GM12864 (cell line): ENCODE measurements around the gene CALHM4.

Experiments used
- DNase-seq: peaks from one replicate; pipeline ENCODE4 v3.0.0-alpha.2; 2011; ENCODE audit warnings: low read depth
- H3K4me3 ChIP-seq: 2 replicates; pipeline ENCODE4 v1.5.1; 2011; ENCODE audit warnings: mild to moderate bottlenecking, low read depth, low read length, control low read depth
- TF ChIP-seq, protein P1 (sequence below): IDR thresholded peaks from 2 replicates; pipeline ENCODE4 v1.5.1; 2011; ENCODE audit warnings: low read depth, mild to moderate bottlenecking, moderate library complexity, low read length, control low read depth, inconsistent platforms; ENCODE audit errors: missing control alignments

Gene CALHM4, protein sequence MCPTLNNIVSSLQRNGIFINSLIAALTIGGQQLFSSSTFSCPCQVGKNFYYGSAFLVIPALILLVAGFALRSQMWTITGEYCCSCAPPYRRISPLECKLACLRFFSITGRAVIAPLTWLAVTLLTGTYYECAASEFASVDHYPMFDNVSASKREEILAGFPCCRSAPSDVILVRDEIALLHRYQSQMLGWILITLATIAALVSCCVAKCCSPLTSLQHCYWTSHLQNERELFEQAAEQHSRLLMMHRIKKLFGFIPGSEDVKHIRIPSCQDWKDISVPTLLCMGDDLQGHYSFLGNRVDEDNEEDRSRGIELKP

DNA sequence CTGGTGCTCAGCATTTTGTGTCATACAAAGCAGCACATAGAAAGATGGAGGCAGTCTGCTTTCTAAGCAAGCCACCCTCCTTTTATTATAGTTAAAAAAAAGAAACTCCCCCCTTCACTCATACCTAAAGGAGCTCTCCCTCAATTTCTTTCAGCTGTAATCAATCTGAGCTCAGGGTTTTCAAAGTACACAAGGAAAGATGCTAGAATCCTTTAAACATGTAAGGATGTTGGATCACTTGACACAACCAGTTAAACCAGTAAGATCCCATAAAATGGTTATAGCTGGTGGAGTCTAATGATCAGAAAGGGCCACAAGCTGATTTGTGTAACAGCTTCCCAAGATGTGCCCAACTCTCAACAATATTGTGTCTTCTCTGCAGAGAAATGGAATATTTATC lies at the start of gene CALHM4:
CALHM4 (plus strand) TSS at position 301 of the 400 bp plus-strand sequence; CDS start at position 344, 43 bp downstream.
- no peak within 1 kb of the TSS for H3K4me3 ChIP-seq
- TF ChIP-seq, protein P1, sequence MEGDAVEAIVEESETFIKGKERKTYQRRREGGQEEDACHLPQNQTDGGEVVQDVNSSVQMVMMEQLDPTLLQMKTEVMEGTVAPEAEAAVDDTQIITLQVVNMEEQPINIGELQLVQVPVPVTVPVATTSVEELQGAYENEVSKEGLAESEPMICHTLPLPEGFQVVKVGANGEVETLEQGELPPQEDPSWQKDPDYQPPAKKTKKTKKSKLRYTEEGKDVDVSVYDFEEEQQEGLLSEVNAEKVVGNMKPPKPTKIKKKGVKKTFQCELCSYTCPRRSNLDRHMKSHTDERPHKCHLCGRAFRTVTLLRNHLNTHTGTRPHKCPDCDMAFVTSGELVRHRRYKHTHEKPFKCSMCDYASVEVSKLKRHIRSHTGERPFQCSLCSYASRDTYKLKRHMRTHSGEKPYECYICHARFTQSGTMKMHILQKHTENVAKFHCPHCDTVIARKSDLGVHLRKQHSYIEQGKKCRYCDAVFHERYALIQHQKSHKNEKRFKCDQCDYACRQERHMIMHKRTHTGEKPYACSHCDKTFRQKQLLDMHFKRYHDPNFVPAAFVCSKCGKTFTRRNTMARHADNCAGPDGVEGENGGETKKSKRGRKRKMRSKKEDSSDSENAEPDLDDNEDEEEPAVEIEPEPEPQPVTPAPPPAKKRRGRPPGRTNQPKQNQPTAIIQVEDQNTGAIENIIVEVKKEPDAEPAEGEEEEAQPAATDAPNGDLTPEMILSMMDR = no peak
- no peak for DNase-seq

- no peak overlapping the region for H3K4me3 ChIP-seq
- TF ChIP-seq, protein P1 = no peak
- DNase-seq = no peak
Measured at GRCh38 chr6:116507324-116507723, 46.2 kb upstream of the CALHM4 start.

DNA sequence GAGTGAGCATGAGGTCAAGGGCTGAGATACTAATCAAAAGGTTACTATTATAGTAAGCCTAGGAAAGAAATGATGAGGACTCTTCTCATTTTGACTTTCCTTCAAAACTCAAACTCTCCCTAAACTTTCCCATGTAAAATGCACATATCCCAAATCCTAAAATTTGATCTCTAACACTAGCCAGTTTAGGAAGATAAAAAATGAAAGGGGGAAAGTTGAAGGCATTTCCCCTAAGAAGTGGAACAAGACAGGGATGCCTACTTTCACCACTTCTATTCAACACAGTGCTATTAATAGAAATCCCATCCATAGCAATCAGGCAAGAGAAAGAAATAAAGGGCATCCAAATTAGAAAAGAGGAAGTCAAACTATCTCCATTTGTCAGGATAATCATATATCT lies 45.0 kb upstream of the CALHM4 start:
- TF ChIP-seq, protein P1 = no peak
- no peak for DNase-seq
- no peak overlapping the region for H3K4me3 ChIP-seq

GRCh38 chr6:116511424-116512110 lies 42.0 kb upstream of the CALHM4 start, which contains the start of gene CALHM5:
CALHM5 (plus strand) TSS chr6:116511639; CDS start chr6:116511697, 58 bp downstream.
- no peak for DNase-seq
- no peak within 1 kb of the TSS for H3K4me3 ChIP-seq
- TF ChIP-seq, protein P1 = peak; percentile 9

- H3K4me3 ChIP-seq = no peak overlapping the region
- DNase-seq = peak; percentile 30
- TF ChIP-seq, protein P1 = no peak
Measured at GRCh38 chr6:116512111-116512559, 41.4 kb upstream of the CALHM4 start.

- TF ChIP-seq, protein P1 = no peak
- no peak for DNase-seq
- H3K4me3 ChIP-seq = no peak overlapping the region
Measured at GRCh38 chr6:116512734-116513133, 40.8 kb upstream of the CALHM4 start.
